HG03135 (cell line): Measurements from ENCODE around the gene CBX5.
"Not testable (repeated sequence)": the region's sequence is repeated elsewhere in the genome, so short reads cannot be mapped to it uniquely, and the experiment has no call there.

Source experiments
- ATAC-seq: cut with Tn5 transposase; IDR thresholded peaks from one replicate; pipeline ENCODE4 v1.9.1; 2021; ENCODE audit warnings: mild to moderate bottlenecking, moderate library complexity; ENCODE audit not compliant: unreplicated experiment

The CBX5 gene

DNA sequence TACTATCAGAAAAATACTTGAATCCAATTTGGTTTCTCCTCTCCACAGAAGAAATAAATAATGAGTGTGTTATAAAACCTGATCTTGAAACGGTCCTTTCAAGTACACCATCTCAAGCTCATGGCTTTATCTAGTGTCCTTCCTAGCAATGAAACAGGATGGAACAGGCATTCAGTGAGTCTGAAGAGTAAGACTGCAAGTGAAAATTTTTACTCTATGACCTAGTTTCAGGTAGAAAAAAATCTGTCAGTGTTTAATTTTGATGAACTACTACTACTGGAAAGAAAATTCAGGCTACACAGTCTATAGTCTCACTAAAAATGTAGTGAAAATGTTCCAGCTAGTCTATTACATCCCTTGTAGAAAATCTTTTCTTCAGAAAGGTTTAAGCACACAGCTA is 7.7 kb downstream of the CBX5 start:
- ATAC-seq = no peak

GRCh38 chr12:54270345-54270744 is 9.6 kb downstream of the CBX5 start:
- no peak for ATAC-seq

DNA sequence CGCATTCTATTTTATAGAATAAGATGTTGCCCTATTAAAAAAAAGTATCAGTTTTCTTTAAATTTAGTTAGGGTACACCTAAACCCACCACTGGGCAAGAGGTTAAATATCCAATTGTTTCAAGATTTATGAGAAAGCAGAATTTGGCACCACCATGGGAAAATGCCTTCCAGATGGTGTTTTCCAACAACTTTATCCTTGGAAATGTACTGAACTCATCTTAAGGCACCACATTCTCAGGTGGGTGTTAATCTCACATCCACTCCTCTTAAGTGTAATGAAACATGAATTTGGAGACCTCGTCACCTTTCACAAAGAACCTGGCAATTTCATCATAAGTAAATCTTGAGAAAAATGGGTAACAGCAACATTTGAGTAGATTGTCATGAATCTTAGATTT is 13.1 kb downstream of the CBX5 start:
- ATAC-seq = no peak

GRCh38 chr12:54265364-54265812 is 14.5 kb downstream of the CBX5 start:
- no peak for ATAC-seq

GRCh38 chr12:54262403-54262925 is 17.5 kb downstream of the CBX5 start:
- ATAC-seq = no peak

DNA sequence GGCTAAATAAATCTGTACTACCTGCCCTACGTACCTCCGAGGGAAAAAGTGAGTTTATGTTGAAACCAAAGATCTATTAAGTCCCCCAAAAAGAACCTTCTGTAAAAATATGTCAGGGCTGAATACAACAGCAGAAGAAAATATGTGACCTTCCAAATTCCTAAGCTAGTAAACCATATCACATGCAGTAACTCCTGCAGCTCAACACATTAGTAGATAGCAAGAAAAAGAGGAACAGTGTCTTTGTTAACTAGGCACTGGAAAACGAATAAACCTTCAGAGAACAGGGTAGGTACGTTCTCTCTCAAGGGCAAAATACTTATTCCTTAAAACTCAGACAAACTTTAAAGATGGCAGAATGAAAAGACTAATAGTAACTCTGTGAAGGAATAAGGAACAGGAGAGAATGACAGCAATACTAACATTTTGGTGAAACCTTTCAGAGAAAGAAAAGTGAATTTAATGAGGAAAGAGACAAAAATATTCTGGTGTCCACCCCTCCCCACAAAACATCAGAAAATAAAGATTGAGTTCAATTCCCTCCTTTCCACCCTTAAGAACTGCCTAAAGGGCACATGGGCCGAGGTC is 18.0 kb downstream of the CBX5 start:
- ATAC-seq = no peak

- ATAC-seq = peak; percentile 82
Measured at GRCh38 chr12:54259194-54260011, 20.5 kb downstream of the CBX5 start.

GRCh38 chr12:54258201-54258681 is 21.7 kb downstream of the CBX5 start:
- no peak for ATAC-seq

- no peak for ATAC-seq
Measured at GRCh38 chr12:54257332-54257731, 22.6 kb downstream of the CBX5 start.

DNA sequence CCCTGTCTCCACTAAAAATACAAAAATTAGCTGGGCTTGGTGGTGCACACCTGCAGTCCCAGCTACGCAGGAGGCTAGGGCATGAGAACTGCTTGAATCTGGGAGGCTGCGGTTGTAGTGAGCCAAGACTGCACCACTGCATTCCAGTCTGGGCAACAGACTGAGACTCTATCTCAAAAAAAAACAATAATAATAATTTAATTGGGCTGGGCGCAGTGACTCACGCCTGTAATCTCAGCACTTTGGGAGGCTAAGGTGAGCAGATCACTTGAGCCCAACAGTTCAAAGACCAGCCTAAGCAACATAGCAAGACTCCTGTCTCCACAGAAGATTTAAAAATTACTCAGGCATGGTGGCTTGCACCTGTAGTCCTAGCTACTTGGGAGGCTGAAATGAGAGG is 26.7 kb downstream of the CBX5 start:
- no peak for ATAC-seq

DNA sequence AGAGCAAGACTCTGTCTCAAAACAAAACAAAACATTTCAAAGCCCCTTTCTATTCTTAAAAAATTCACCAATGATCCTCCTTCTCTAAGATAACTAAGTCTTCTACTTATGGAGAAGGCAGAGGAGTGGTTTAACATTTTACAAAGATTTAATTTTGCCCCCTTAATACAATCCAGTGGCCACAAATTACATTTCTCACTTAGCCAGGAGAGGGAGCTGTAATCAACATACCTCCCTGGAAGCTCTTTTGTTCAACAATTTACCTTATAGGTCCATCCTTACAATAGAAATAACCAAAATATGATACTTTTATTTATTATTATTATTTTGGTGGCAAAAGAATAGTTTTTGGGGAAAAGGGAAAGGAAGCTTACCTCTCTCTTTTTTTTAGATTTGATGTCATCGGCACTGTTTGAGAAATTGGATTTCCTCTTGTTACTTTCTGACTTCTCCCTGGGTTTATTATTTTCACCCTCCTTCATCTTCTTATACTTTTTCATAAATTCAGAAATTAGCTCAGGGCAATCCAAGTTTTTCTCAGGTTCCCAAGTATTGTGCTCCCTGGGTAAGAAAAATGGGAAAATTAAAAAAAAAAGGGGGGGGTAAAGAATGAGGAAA is 28.1 kb downstream of the CBX5 start:
- ATAC-seq = no peak

DNA sequence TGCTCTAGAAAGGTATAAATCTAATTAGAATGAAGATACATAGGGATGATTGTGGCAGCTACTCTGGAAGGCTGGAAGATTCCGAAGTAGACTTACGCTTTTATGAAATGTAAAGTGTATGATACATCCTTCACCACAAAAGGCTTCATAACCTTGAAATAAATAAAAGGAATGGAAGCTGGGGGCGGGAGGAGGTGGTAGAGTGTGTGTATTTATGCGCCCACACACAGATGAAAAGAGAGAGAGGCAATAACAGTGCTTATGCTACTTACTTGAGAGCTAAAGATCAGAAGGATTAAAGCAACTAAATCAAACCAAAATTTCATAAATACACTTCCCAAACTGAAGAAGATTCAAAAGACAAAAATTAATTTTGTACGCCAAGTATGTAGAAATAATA is 30.4 kb downstream of the CBX5 start:
- no peak for ATAC-seq

DNA sequence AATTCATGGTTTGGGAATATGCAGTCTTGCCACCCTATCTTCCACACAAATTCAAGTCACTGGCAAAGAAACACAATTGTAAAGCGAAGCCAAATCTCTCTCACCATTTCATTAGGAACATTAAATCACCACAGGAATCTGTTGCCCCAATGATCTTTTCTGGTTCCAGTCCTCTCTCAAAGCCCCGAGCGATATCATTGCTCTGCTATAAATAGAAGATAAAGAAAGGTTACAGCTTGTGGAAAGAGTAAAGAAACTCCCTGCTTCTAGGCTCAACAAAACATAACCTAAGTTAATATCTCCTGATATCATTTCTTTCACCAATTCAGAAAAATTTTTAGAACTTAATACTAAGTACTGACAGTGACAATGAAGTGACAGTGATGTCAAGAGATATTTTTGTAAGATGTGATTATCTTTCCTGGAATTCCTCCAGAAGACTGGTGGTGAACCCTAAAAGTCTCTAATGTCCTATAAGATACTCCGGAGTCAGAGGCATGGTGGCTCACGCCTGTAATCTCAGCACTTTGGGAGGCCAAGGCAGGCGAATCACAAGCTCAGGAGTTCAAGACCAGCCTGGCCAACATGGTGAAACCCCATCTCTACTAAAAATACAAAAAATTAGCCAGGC is 33.8 kb downstream of the CBX5 start:
- ATAC-seq = no peak

GRCh38 chr12:54240971-54241588 is 38.8 kb downstream of the CBX5 start:
- no peak for ATAC-seq

- ATAC-seq = no peak
Measured at GRCh38 chr12:54240129-54240528, 39.8 kb downstream of the CBX5 start.

GRCh38 chr12:54239620-54240019 is 40.3 kb downstream of the CBX5 start:
- ATAC-seq = no peak

GRCh38 chr12:54238531-54238930 is 41.4 kb downstream of the CBX5 start:
- ATAC-seq = no peak

- ATAC-seq = no peak
Measured at GRCh38 chr12:54232790-54233189, 47.1 kb downstream of the CBX5 start.

GRCh38 chr12:54231269-54231668 is 48.7 kb downstream of the CBX5 start:
- ATAC-seq = not testable (repeated sequence)

- ATAC-seq = no peak
Measured at GRCh38 chr12:54230555-54230954, 49.4 kb downstream of the CBX5 start.
